ENCODE measurements around the gene PPARD. TPM values are rescaled to one million over a fixed set of nuclear protein-coding genes. Genes with fewer than 3 reads are reported as not detected.

The PPARD gene
- total and polyA plus RNA-seq, 2 of the 13 experiments (the other 11 are each of a cell fraction or from before 2014, with no cell fraction given): 6.1 to 13.3 TPM

DNA sequence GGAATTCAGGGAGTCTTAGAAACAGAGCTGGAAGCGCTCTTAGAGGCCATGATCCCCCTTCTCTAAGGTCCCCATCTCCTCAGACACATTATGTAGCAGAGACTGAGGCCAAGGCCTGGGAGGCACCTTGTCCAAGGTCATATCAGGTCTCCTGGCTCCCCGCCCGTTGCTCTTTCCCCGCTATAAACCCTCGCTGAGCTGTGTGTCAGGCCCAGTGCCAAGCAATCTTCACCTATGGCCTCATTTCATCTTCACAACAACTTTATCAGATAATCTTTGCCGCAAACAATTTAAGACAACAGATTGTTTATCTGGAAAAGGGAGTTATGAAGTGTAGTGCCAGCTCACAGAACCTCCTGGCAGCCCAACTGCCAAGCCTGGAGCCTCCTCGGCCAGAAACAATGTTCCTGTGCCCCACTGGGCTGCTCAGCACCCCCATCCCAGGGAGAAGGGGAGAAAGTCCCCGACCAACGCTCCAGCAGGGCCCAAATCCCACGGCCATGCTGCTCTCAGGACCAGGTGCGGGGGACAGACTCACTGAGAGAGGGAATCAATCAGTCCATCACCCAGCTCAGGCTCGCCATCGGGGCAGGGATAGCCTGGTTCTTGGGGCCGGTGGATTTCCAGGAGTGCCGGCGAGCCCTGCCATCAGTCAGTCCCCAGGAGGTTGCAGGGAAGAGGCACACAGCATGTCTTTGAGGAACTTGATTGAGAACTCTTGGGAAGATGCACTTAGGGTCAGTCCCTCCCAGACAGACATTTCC is 92.9 kb downstream of the PPARD start (continued):
- TF ChIP-seq ETS1 (CRISPR knock-in tag; IDR thresholded peaks at IDR 0.05) (no peak), PLRG1 (conservative IDR thresholded peaks at IDR 0.05) (no peak), KLF15 (CRISPR knock-in tag; IDR thresholded peaks at IDR 0.05; ENCODE audit: borderline replicate concordance) (no peak), JUNB (CRISPR knock-in tag; IDR thresholded peaks at IDR 0.05; ENCODE audit: borderline replicate concordance) (no peak), MAZ (IDR thresholded peaks at IDR 0.05; ENCODE audit: borderline replicate concordance, low read depth, low read length) (no peak), MAZ (CRISPR knock-in tag; IDR thresholded peaks at IDR 0.05; ENCODE audit: low read depth) (no peak), ZNF766 (CRISPR knock-in tag; IDR thresholded peaks at IDR 0.05; ENCODE audit: borderline replicate concordance) (no peak), DMTF1 (CRISPR knock-in tag; IDR thresholded peaks at IDR 0.05) (no peak), ZKSCAN1 (IDR thresholded peaks at IDR 0.05; ENCODE audit: low read length) (no peak)
- TF ChIP-seq, protein P1, sequence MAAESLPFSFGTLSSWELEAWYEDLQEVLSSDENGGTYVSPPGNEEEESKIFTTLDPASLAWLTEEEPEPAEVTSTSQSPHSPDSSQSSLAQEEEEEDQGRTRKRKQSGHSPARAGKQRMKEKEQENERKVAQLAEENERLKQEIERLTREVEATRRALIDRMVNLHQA (CRISPR knock-in tag; IDR thresholded peaks at IDR 0.05): no peak
- TF ChIP-seq, protein P2, sequence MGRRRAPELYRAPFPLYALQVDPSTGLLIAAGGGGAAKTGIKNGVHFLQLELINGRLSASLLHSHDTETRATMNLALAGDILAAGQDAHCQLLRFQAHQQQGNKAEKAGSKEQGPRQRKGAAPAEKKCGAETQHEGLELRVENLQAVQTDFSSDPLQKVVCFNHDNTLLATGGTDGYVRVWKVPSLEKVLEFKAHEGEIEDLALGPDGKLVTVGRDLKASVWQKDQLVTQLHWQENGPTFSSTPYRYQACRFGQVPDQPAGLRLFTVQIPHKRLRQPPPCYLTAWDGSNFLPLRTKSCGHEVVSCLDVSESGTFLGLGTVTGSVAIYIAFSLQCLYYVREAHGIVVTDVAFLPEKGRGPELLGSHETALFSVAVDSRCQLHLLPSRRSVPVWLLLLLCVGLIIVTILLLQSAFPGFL (CRISPR knock-in tag; IDR thresholded peaks at IDR 0.05): no peak
- TF ChIP-seq, protein P3, sequence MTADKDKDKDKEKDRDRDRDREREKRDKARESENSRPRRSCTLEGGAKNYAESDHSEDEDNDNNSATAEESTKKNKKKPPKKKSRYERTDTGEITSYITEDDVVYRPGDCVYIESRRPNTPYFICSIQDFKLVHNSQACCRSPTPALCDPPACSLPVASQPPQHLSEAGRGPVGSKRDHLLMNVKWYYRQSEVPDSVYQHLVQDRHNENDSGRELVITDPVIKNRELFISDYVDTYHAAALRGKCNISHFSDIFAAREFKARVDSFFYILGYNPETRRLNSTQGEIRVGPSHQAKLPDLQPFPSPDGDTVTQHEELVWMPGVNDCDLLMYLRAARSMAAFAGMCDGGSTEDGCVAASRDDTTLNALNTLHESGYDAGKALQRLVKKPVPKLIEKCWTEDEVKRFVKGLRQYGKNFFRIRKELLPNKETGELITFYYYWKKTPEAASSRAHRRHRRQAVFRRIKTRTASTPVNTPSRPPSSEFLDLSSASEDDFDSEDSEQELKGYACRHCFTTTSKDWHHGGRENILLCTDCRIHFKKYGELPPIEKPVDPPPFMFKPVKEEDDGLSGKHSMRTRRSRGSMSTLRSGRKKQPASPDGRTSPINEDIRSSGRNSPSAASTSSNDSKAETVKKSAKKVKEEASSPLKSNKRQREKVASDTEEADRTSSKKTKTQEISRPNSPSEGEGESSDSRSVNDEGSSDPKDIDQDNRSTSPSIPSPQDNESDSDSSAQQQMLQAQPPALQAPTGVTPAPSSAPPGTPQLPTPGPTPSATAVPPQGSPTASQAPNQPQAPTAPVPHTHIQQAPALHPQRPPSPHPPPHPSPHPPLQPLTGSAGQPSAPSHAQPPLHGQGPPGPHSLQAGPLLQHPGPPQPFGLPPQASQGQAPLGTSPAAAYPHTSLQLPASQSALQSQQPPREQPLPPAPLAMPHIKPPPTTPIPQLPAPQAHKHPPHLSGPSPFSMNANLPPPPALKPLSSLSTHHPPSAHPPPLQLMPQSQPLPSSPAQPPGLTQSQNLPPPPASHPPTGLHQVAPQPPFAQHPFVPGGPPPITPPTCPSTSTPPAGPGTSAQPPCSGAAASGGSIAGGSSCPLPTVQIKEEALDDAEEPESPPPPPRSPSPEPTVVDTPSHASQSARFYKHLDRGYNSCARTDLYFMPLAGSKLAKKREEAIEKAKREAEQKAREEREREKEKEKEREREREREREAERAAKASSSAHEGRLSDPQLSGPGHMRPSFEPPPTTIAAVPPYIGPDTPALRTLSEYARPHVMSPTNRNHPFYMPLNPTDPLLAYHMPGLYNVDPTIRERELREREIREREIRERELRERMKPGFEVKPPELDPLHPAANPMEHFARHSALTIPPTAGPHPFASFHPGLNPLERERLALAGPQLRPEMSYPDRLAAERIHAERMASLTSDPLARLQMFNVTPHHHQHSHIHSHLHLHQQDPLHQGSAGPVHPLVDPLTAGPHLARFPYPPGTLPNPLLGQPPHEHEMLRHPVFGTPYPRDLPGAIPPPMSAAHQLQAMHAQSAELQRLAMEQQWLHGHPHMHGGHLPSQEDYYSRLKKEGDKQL (CRISPR knock-in tag; IDR thresholded peaks at IDR 0.05; ENCODE audit: low read depth): no peak

Data from HepG2 (cell line).